Hepatocyte (in vitro differentiated cells): ENCODE data around the gene ASXL1. TPM values are rescaled to one million over a fixed set of nuclear protein-coding genes. Genes with fewer than 3 reads are reported as not detected.

Experiments used
- DNase-seq: peaks from one replicate; pipeline ENCODE4 v3.0.0-alpha.2; 2016; ENCODE audit warnings: low spot score
- H2AFZ ChIP-seq: fragments of 200-600 bp; sonication (generic); 2 replicates; pipeline ENCODE4 v1.6.0; 2016; ENCODE audit warnings: antibody characterized with exemption, mild to moderate bottlenecking
- H3K27ac ChIP-seq: fragments of 200-600 bp; sonication (generic); 2 replicates; pipeline ENCODE4 v1.5.1; 2016; ENCODE audit warnings: mild to moderate bottlenecking
- H3K27me3 ChIP-seq: fragments of 200-600 bp; sonication (generic); 2 replicates; pipeline ENCODE4 v1.6.1; 2016
- H3K36me3 ChIP-seq: fragments of 200-600 bp; sonication (generic); replicated peaks from 2 replicates; pipeline ENCODE4 v1.5.1; 2016; ENCODE audit warnings: low read depth; ENCODE audit not compliant: insufficient read depth
- H3K4me1 ChIP-seq: fragments of 200-600 bp; sonication (generic); 2 replicates; pipeline ENCODE4 v1.5.1; 2016; ENCODE audit warnings: mild to moderate bottlenecking, moderate library complexity; ENCODE audit not compliant: insufficient read depth
- H3K4me2 ChIP-seq: fragments of 200-600 bp; sonication (generic); 2 replicates; pipeline ENCODE4 v1.6.0; 2016
- H3K4me3 ChIP-seq: fragments of 200-600 bp; sonication (generic); 2 replicates; pipeline ENCODE4 v1.5.1; 2016; ENCODE audit warnings: mild to moderate bottlenecking
- H3K79me2 ChIP-seq: fragments of 200-600 bp; sonication (generic); 2 replicates; pipeline ENCODE4 v1.6.0; 2017; ENCODE audit warnings: mild to moderate bottlenecking
- H3K9me2 ChIP-seq: fragments of 200-600 bp; sonication (generic); replicated peaks from 2 replicates; pipeline ENCODE4 v1.6.0; 2017; ENCODE audit warnings: mild to moderate bottlenecking; ENCODE audit not compliant: insufficient read depth
- H3K9me3 ChIP-seq: fragments of 200-600 bp; sonication (generic); 2 replicates; pipeline ENCODE4 v1.5.1; 2016; ENCODE audit warnings: low read depth, mild to moderate bottlenecking
- H4K20me1 ChIP-seq: fragments of 200-600 bp; sonication (generic); 2 replicates; pipeline ENCODE4 v1.6.0; 2016; ENCODE audit warnings: mild to moderate bottlenecking; ENCODE audit not compliant: insufficient read depth, poor library complexity, severe bottlenecking
- EZH2 ChIP-seq: fragments of 200-600 bp; sonication (generic); IDR thresholded peaks from 2 replicates; pipeline ENCODE4 v1.6.1; 2016; ENCODE audit warnings: antibody characterized with exemption, mild to moderate bottlenecking, borderline replicate concordance
- EZH2phosphoT487 ChIP-seq: fragments of 200-600 bp; sonication (generic); IDR thresholded peaks from one replicate; pipeline ENCODE4 v1.6.1; 2018; ENCODE audit warnings: antibody characterized with exemption, mild to moderate bottlenecking, low read depth, moderate library complexity; ENCODE audit not compliant: unreplicated experiment, severe bottlenecking
- WGBS: methylation state at CpG from one replicate; pipeline ENCODE4 v1.1.6; 2016; ENCODE audit warnings: low lambda C conversion rate; ENCODE audit errors: missing lambda C conversion rate; 5-methylcytosine and 5-hydroxymethylcytosine counted together
- polyA plus RNA-seq: library from polyadenylated mRNA; unstranded; fragments of >200 nt; fragmentation: Nextera tagmentation; extraction: Ambion mirVana; gene quantifications from 2 replicates; pipeline ENCODE4 v1.2.1, GENCODE V29; 2016
- total RNA-seq: library from RNA; depleted of rRNA; stranded (reverse); fragments of >200 nt; gene quantifications from 2 replicates; pipeline ENCODE4 v1.2.3, GENCODE V29; 2014
- TF ChIP-seq, protein P1 (sequence below): fragments of 200-600 bp; sonication (generic); IDR thresholded peaks from 2 replicates; pipeline ENCODE4 v1.5.1; 2016; ENCODE audit warnings: antibody characterized with exemption, mild to moderate bottlenecking; ENCODE audit not compliant: poor library complexity

The ASXL1 gene
- total and polyA plus RNA-seq, 2 experiments from 2014 or later: 82.0 to 95.6 TPM

- Histone ChIP-seq H3K27ac (peak overlapping the region; percentile 80), H3K36me3 (no peaks in the 10 kb centered on the region), H2AFZ (no peak overlapping the region), H3K9me2 (no peaks in the 10 kb centered on the region), H3K4me1 (peaks cover 88% of the 10 kb centered on the region), H3K4me3 (no peak overlapping the region), H3K27me3 (no peaks in the 10 kb centered on the region), H4K20me1 (peaks cover 84% of the 10 kb centered on the region), H3K79me2 (peaks cover 94% of the 10 kb centered on the region), H3K4me2 (peak overlapping the region; percentile 32), H3K9me3 (no peaks in the 10 kb centered on the region)
- TF ChIP-seq EZH2: no peak
- TF ChIP-seq EZH2phosphoT487: no peak
- TF ChIP-seq, protein P1, sequence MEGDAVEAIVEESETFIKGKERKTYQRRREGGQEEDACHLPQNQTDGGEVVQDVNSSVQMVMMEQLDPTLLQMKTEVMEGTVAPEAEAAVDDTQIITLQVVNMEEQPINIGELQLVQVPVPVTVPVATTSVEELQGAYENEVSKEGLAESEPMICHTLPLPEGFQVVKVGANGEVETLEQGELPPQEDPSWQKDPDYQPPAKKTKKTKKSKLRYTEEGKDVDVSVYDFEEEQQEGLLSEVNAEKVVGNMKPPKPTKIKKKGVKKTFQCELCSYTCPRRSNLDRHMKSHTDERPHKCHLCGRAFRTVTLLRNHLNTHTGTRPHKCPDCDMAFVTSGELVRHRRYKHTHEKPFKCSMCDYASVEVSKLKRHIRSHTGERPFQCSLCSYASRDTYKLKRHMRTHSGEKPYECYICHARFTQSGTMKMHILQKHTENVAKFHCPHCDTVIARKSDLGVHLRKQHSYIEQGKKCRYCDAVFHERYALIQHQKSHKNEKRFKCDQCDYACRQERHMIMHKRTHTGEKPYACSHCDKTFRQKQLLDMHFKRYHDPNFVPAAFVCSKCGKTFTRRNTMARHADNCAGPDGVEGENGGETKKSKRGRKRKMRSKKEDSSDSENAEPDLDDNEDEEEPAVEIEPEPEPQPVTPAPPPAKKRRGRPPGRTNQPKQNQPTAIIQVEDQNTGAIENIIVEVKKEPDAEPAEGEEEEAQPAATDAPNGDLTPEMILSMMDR: peak; percentile 50
- WGBS: 76% methylated on average over 27 of the region's 27 CpGs
- DNase-seq: peak; percentile 80
Observed at GRCh38 chr20:32470025-32470861, 112.1 kb downstream of the ASXL1 start.

DNA sequence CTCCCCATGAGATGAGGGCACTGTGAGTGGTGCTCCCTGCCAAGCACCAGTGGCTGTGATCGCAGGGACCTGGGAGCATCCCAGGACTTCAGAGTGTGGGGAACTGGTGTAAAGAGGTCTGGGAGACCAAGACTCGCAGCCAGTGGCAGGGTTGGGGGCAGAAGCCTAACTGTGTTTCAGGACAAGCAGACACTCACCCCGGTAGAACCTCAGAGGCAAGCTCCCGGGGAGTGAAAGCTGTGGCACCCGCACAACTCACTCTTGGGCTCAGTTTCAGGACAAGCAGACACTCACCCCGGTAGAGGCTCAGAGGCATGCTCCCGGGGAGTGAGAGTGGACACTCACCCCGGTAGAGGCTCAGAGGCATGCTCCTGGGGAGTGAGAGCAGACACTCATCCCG is 112.8 kb downstream of the ASXL1 start:
- Histone ChIP-seq H3K27me3 (no peaks in the 10 kb centered on the region), H3K36me3 (no peaks in the 10 kb centered on the region), H3K4me2 (no peak overlapping the region), H3K9me3 (no peaks in the 10 kb centered on the region), H3K79me2 (peaks cover 91% of the 10 kb centered on the region), H2AFZ (no peak overlapping the region), H3K27ac (peak overlapping the region; percentile 80), H3K4me1 (peaks cover 87% of the 10 kb centered on the region), H3K9me2 (no peaks in the 10 kb centered on the region), H3K4me3 (no peak overlapping the region), H4K20me1 (peaks cover 80% of the 10 kb centered on the region)
- TF ChIP-seq EZH2phosphoT487 (no peak), EZH2 (no peak)
- TF ChIP-seq, protein P1: no peak
- 93% methylated on average over 9 of the region's 9 CpGs for WGBS
- DNase-seq: no peak

DNA sequence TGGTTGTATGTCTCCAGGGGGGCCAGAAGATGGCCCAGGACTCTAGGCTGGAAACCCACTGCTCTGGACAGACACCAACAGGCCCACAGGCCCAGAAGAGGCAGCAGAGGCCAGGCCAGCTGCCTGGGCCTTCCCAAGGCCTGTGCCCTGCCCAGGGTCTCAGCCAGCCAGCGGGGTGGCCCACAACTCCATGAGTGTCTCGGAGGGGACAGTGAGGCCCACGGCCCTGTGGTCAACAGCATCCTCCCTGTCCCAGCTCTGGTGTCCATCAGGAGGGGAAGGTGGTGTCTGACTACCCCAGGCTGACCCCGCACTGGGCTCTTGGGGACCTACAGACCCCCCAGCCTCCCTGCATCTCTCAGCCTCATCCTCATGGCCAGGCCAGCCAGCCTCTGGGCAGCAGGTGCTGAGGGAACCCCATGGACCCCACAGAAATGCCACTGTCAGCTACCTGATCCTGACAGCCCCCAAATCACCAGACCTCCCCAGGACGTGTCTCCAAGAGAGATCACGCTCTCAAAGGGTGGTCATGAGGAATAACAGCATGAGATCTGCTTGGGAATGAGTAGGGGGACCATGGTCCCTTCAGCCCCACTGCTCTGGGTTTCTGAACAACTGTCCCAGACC is 114.6 kb downstream of the ASXL1 start:
- Histone ChIP-seq H3K27ac (peak overlapping the region; percentile 96), H3K4me2 (peak overlapping the region; percentile 77), H3K4me3 (no peak overlapping the region), H2AFZ (no peak overlapping the region), H3K9me2 (no peaks in the 10 kb centered on the region), H3K9me3 (no peaks in the 10 kb centered on the region), H3K36me3 (no peaks in the 10 kb centered on the region), H3K27me3 (no peaks in the 10 kb centered on the region), H3K79me2 (peaks cover 90% of the 10 kb centered on the region), H3K4me1 (peaks cover 87% of the 10 kb centered on the region), H4K20me1 (peaks cover 80% of the 10 kb centered on the region)
- 95% methylated on average over 6 of the region's 6 CpGs for WGBS
- TF ChIP-seq EZH2: no peak
- no peak for TF ChIP-seq EZH2phosphoT487
- TF ChIP-seq, protein P1: no peak
- DNase-seq: no peak
